ENCODE measurements around the gene TACC2.

Gene TACC2

DNA sequence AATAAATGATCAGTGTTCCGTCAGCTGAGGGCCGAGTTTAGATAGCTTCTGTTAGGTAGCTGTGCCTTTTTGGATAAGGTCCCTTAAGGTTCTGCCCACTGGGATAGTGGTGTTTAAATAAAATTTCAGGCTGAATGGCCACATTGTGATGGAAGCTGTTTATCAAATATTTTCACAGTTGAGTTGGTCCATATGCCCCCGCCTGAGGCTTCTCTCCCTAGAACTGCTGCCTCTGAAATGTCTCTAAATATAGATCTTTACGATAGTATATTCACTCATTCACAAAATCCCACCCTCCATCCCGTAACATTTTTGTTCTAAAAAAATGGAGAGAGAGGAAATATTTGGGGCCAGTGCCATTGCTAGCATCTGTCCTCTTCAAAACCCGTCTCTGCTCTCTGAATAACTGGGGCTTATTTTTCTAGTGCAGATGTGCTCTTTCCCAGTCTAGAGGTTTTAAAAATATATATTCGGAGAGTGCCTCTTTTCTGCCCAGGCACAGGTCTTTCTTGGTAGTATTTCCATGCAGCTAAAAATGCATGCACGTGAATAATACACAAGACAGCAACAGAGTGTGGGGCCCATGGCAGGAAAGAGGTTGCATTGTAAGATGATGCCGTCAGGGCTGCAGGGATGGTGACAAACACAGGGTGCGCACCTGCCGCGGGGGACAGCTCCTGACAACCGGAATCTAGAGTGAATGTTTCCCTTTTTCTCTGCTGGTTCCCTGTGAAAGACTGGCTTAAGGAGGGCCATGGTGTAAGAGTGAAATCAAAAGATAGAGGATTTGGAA is 176.7 kb downstream of the TACC2 start:
- Histone ChIP-seq H3K27me3 (ENCODE audit: insufficient read depth, low read length) (no peaks in the 10 kb centered on the region), H3K4me3 (ENCODE audit: low read length) (peak overlapping the region; percentile 71), H3K4me1 (ENCODE audit: insufficient read depth, low read length) (peaks cover 54% of the 10 kb centered on the region), H3K9me3 (ENCODE audit: low read length) (no peaks in the 10 kb centered on the region), H2AFZ (ENCODE audit: low read depth, low read length) (no peak overlapping the region), H3K36me3 (ENCODE audit: insufficient read depth, low read length) (peaks cover 2% of the 10 kb centered on the region)

GRCh38 chr10:122168101-122168500 is 179.1 kb downstream of the TACC2 start:
- Histone ChIP-seq H3K36me3 (ENCODE audit: insufficient read depth, low read length) (peaks cover 2% of the 10 kb centered on the region), H2AFZ (ENCODE audit: low read depth, low read length) (no peak overlapping the region), H3K4me3 (ENCODE audit: low read length) (no peak overlapping the region), H3K4me1 (ENCODE audit: insufficient read depth, low read length) (peaks cover 60% of the 10 kb centered on the region), H3K9me3 (ENCODE audit: low read length) (no peaks in the 10 kb centered on the region), H3K27me3 (ENCODE audit: insufficient read depth, low read length) (no peaks in the 10 kb centered on the region)

DNA sequence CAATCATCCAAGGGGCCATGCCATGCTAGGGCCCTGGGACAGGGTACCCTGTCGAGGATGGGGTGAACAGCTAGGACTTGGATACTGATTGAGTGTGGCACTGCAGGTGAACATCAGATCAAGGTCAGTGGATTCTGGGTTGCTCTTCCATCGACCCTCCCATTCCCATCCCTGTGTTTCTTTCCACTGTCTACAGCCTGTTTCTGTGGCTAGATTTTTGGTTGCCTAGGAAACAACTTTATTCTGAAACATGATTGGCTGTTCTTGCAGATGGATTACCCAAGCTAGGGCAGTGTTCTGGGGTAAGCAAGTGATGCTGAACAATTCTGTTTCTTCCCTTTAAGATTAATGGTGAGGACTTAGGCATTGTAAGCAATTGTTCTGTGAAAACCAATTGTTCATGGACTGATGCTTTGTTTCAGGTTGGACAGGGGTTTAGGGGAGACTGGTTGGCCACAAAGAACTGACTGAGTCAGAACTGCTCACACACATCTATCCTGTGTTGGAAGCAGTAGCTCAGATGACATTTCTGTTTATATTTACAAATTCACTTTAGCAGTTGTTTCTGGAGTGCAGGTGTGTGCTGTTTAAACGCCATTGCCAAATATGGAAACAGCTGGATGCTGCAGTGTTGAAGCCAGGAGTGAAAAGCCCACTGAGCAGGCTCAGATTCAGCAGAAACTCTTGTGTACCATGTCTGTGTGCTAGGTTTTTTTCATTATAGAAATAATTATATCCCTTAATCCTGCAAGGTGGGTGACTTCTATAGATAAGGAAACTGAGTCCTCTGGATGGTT is 179.8 kb downstream of the TACC2 start:
- Histone ChIP-seq H3K4me3 (ENCODE audit: low read length) (no peak overlapping the region), H3K36me3 (ENCODE audit: insufficient read depth, low read length) (peaks cover 2% of the 10 kb centered on the region), H3K9me3 (ENCODE audit: low read length) (no peaks in the 10 kb centered on the region), H3K4me1 (ENCODE audit: insufficient read depth, low read length) (peaks cover 60% of the 10 kb centered on the region), H2AFZ (ENCODE audit: low read depth, low read length) (no peak overlapping the region), H3K27me3 (ENCODE audit: insufficient read depth, low read length) (no peaks in the 10 kb centered on the region)

- Histone ChIP-seq H2AFZ (ENCODE audit: low read depth, low read length) (no peak overlapping the region), H3K9me3 (ENCODE audit: low read length) (no peaks in the 10 kb centered on the region), H3K27me3 (ENCODE audit: insufficient read depth, low read length) (no peaks in the 10 kb centered on the region), H3K36me3 (ENCODE audit: insufficient read depth, low read length) (peaks cover 2% of the 10 kb centered on the region), H3K4me1 (ENCODE audit: insufficient read depth, low read length) (peaks cover 45% of the 10 kb centered on the region), H3K4me3 (ENCODE audit: low read length) (no peak overlapping the region)
These were observed 181.8 kb downstream of the TACC2 start for GRCh38 chr10:122170802-122171201.

DNA sequence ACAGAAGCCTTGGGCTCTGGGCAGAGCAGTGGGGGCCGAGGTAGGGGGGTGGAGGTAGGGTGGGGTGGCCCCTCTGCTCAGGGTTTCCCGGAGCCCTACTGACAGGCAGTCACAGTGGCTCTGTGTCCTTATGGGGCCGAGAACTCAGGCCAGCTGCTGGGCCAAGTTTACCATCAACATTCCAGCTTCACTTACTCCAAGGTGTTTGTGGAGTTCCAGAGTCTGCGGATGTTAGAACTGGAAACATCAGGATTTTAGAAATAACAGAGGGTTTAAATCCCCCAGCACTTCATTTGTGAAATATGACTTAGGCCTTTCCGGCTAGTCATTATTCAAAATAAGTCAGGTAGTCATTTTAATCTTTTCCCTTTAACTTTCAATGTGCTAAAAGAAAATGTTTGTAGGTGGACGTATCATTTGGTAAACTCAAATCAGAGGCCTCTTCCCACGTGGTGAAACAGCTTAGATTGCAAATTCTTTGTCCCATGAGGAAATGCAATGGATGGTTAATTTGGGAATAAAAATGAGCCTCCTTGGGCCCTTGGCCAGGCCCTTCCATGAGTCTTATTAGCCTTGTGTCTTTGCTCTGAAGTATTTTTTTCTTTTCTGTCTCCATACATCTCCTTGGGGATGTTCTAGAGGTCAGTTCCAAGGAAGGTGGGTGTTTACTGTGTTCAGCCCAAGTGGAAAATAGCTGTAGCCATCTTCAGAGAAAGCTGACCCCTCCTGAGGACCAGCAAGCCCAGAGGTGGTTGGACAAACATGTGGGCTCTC is 182.5 kb downstream of the TACC2 start:
- Histone ChIP-seq H2AFZ (ENCODE audit: low read depth, low read length) (no peak overlapping the region), H3K4me1 (ENCODE audit: insufficient read depth, low read length) (peaks cover 43% of the 10 kb centered on the region), H3K9me3 (ENCODE audit: low read length) (no peaks in the 10 kb centered on the region), H3K36me3 (ENCODE audit: insufficient read depth, low read length) (peaks cover 2% of the 10 kb centered on the region), H3K27me3 (ENCODE audit: insufficient read depth, low read length) (no peaks in the 10 kb centered on the region), H3K4me3 (ENCODE audit: low read length) (no peak overlapping the region)

DNA sequence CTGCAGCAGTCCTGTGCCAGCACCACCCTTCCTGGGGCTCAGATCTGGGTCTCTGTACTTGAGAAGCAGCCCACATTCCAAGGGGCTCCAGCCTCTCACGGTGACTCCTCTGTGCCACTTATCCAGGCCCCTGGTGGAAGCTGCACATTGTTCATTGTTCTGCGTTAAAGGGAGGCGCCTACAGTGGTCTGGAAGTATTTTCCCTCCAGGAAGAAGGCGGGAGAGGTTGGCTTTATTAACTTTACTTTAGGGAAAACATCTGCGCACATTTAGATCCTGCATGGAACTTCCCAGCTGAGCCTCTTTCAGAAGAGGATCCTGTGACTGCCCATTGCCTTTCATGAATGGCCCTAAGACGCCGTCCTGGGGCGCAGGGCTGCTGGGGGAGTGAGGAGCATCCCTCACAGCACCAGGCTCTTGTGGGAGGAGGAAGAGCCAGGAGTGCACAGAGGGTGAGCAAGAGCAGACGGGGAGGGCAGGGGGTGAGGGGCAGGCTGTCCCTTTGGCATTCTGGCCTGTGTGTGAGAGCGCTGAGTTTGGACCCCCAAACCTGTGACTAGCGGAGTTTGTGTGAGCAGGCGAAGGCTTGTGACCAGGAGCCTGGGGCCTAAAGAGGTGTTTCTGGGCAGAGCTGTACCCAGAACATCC is 183.5 kb downstream of the TACC2 start:
- Histone ChIP-seq H3K4me3 (ENCODE audit: low read length) (no peak overlapping the region), H3K9me3 (ENCODE audit: low read length) (no peaks in the 10 kb centered on the region), H3K36me3 (ENCODE audit: insufficient read depth, low read length) (no peaks in the 10 kb centered on the region), H3K27me3 (ENCODE audit: insufficient read depth, low read length) (no peaks in the 10 kb centered on the region), H3K4me1 (ENCODE audit: insufficient read depth, low read length) (peaks cover 44% of the 10 kb centered on the region), H2AFZ (ENCODE audit: low read depth, low read length) (no peak overlapping the region)

- Histone ChIP-seq H3K4me1 (ENCODE audit: insufficient read depth, low read length) (peaks cover 40% of the 10 kb centered on the region), H2AFZ (ENCODE audit: low read depth, low read length) (no peak overlapping the region), H3K4me3 (ENCODE audit: low read length) (no peak overlapping the region), H3K9me3 (ENCODE audit: low read length) (no peaks in the 10 kb centered on the region), H3K27me3 (ENCODE audit: insufficient read depth, low read length) (no peaks in the 10 kb centered on the region), H3K36me3 (ENCODE audit: insufficient read depth, low read length) (no peaks in the 10 kb centered on the region)
These were observed 184.4 kb downstream of the TACC2 start for GRCh38 chr10:122173337-122173736.

DNA sequence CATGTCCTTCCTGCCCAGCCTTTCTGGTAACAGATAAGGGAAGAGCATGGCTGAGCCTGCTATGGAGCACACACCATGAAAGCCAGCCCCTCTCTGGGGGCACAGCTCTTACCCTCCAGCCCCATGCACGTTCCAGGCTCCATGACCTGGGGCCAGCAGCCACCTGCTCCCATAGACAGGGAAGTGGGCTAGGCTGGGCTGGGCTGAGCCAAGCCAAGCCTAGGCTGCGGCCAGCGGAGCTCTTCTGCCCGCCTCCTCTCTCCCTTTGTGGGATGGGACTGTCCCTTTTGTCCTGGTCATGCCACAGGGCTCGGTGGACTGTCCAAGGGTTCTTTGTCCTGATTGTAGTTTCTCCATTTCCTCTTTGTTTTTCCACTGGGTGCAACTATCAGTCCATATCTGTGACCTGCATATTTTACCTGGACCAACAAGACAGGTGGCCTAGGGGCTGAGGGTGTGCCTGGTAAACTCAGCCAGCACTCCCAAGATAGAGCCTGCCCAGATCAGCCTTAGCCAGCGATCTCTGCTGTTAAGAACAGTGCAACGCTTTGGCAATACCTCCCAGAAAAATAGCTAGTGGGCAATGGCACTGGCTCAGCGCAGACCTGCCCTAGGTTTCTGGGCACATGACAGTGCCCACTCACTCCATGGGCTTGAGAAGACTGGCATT is 184.9 kb downstream of the TACC2 start:
- H3K9me3 ChIP-seq (ENCODE audit: low read length): no peaks in the 10 kb centered on the region
- H3K4me1 ChIP-seq (ENCODE audit: insufficient read depth, low read length): peaks cover 34% of the 10 kb centered on the region
- no peaks in the 10 kb centered on the region for H3K27me3 ChIP-seq (ENCODE audit: insufficient read depth, low read length)
- no peak overlapping the region for H3K4me3 ChIP-seq (ENCODE audit: low read length)
- no peak overlapping the region for H2AFZ ChIP-seq (ENCODE audit: low read depth, low read length)
- no peaks in the 10 kb centered on the region for H3K36me3 ChIP-seq (ENCODE audit: insufficient read depth, low read length)

- Histone ChIP-seq H3K9me3 (ENCODE audit: low read length) (no peaks in the 10 kb centered on the region), H2AFZ (ENCODE audit: low read depth, low read length) (no peak overlapping the region), H3K4me1 (ENCODE audit: insufficient read depth, low read length) (peaks cover 24% of the 10 kb centered on the region), H3K36me3 (ENCODE audit: insufficient read depth, low read length) (no peaks in the 10 kb centered on the region), H3K27me3 (ENCODE audit: insufficient read depth, low read length) (no peaks in the 10 kb centered on the region), H3K4me3 (ENCODE audit: low read length) (no peak overlapping the region)
These were observed 187.6 kb downstream of the TACC2 start for GRCh38 chr10:122176232-122177213.

DNA sequence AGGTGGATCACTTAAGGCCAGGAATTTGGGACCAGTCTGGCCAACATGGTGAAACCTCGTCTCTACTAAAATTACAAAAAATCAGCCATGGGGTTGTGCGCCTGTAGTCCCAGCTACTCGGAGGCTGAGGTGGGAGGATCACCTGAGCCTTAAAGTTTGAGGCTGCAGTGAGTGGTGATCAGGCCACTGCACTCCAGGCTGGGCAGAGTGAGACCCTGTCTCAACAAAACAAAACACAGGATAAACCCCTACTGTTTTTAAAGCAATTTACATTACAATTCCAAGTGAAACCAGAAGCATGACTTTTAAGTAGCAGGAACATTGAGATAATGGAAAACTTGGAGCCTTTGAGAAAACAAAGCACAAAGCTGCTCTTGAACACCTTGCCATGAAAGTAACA is 189.7 kb downstream of the TACC2 start:
- Histone ChIP-seq H2AFZ (ENCODE audit: low read depth, low read length) (no peak overlapping the region), H3K27me3 (ENCODE audit: insufficient read depth, low read length) (no peaks in the 10 kb centered on the region), H3K9me3 (ENCODE audit: low read length) (no peaks in the 10 kb centered on the region), H3K36me3 (ENCODE audit: insufficient read depth, low read length) (no peaks in the 10 kb centered on the region), H3K4me1 (ENCODE audit: insufficient read depth, low read length) (peaks cover 26% of the 10 kb centered on the region), H3K4me3 (ENCODE audit: low read length) (no peak overlapping the region)

DNA sequence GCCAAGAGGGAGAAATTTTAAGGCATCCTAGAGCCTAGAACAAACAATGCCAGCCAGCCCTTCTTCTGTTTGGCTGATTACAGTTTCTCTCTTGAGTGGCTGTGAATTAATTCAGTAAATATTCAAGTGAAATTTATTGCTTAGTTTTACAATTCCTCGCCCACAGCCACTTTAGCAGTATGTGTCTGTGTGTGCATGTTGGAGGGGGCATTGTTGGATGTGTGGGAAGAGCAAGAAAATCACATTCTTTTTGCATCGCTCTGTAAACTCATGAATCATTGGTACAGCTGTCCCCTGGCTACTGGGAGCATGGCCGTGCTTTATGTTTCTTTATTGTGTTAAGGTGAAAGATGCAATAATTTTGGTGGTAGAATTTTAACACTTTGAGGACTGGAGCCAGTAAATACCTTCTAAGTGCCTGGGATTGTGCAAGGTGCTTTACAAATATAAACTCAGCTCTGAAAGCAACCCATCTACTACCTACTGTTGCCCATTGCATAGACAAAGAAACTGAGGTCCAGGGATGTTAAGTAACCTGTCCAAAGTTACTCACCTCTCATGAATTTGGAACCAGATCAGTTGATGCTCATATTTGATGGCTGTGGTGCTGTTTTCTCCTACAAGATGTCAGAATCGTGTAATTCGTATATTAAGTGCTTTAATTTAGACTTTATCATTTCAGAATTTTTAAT is 192.2 kb downstream of the TACC2 start:
- Histone ChIP-seq H3K36me3 (ENCODE audit: insufficient read depth, low read length) (no peaks in the 10 kb centered on the region), H3K4me3 (ENCODE audit: low read length) (no peak overlapping the region), H3K9me3 (ENCODE audit: low read length) (no peaks in the 10 kb centered on the region), H3K27me3 (ENCODE audit: insufficient read depth, low read length) (no peaks in the 10 kb centered on the region), H2AFZ (ENCODE audit: low read depth, low read length) (no peak overlapping the region), H3K4me1 (ENCODE audit: insufficient read depth, low read length) (peaks cover 24% of the 10 kb centered on the region)
